ENCODE results near the gene EML1. TPM values are rescaled to one million over a fixed set of nuclear protein-coding genes. Genes with fewer than 3 reads are reported as not detected.

Gene EML1
- total RNA-seq, 1 donor from 2014 or later = 36.4 TPM

DNA sequence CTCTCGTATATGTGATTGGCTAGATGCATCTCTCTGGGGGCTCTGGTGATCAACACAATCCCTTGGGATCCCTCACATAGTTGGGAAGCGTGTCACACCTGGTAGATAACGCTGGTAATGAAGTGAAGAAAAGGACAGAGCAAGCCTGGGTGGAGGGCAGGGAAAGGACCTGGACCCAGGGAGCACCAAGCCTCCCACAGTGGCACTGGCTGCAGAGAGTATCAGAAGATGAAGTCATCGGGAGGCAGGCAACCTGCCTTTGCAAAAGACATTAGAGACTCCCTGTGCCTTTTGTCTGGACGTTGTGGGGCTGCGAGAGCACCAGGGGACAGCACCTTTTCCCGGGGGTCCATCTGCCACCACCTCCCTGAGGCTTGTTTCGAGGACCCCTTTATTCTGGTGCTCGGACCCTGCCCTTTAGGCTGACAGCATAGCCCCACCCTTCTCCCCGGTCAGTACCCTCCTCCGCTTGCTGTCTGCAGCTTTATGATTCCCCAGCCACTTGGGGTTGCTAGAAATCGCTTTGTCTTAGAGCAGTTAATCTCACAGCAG is 116.4 kb downstream of the EML1 start:
- peak overlapping the region; percentile 50 for H3K27ac Mint-ChIP-seq (ENCODE audit: unreplicated experiment)
- peaks cover 24% of the 10 kb centered on the region for H3K4me1 Mint-ChIP-seq (ENCODE audit: low read depth)
- TF ChIP-seq, protein P1, sequence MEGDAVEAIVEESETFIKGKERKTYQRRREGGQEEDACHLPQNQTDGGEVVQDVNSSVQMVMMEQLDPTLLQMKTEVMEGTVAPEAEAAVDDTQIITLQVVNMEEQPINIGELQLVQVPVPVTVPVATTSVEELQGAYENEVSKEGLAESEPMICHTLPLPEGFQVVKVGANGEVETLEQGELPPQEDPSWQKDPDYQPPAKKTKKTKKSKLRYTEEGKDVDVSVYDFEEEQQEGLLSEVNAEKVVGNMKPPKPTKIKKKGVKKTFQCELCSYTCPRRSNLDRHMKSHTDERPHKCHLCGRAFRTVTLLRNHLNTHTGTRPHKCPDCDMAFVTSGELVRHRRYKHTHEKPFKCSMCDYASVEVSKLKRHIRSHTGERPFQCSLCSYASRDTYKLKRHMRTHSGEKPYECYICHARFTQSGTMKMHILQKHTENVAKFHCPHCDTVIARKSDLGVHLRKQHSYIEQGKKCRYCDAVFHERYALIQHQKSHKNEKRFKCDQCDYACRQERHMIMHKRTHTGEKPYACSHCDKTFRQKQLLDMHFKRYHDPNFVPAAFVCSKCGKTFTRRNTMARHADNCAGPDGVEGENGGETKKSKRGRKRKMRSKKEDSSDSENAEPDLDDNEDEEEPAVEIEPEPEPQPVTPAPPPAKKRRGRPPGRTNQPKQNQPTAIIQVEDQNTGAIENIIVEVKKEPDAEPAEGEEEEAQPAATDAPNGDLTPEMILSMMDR (IDR thresholded peaks at IDR 0.05) = no peak
- H3K9me3 Mint-ChIP-seq (ENCODE audit: low read depth) = no peaks in the 10 kb centered on the region
- H3K4me3 Mint-ChIP-seq (ENCODE audit: unreplicated experiment) = no peak overlapping the region
- H3K27me3 Mint-ChIP-seq (ENCODE audit: low read depth) = no peaks in the 10 kb centered on the region
- H3K36me3 Mint-ChIP-seq (ENCODE audit: low read depth) = peaks cover 19% of the 10 kb centered on the region
- DNase-seq (ENCODE audit: low spot score) = no peak

DNA sequence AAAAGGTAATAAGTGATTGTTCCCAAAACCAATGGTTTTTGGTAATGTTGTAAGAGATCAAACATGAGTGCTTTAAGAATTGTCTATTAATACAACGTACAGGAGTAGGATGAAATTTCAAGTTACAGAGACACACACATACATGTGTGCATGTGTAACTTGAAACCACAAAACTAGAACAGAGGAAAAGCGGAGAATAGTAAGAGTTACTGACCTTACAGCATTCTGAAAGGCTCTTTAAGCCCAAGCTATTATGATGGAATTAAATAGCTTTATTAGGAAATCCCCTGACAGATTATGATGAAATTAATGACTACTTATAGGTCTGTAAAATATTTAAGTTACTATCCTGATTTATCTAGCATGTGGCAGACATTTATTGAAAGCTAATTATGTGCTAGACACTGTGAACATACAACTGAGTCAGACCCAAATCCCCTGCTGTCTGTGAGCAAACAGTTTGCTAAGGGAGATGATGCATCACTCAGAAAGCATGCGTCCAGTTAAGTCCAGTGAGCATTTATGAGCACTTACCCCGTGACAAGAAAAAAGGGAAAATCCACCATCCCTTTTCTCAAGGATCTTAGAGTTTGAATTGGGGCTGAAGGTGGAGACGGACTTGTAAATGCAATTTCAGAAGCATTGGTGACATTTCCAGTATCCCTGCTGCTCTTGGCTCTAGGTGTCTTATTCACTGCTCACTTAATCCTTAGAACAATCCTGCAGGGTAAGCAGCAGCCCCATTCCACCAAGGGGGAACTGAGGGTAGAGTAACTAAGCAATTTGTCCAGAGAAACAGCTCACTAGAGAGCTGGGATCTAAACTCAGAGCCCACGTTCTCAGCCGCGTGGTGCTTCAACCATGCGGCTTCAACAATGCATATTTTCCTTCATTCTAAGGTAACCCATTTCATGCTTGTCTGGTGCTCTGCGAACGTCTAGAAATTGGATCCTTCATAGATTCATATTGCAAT is 117.4 kb downstream of the EML1 start:
- no peak for DNase-seq (ENCODE audit: low spot score)
- Mint-ChIP-seq H3K27ac (ENCODE audit: unreplicated experiment) (peak overlapping the region; percentile 94), H3K4me3 (ENCODE audit: unreplicated experiment) (no peak overlapping the region), H3K4me1 (ENCODE audit: low read depth) (peaks cover 24% of the 10 kb centered on the region), H3K9me3 (ENCODE audit: low read depth) (no peaks in the 10 kb centered on the region), H3K36me3 (ENCODE audit: low read depth) (peaks cover 21% of the 10 kb centered on the region), H3K27me3 (ENCODE audit: low read depth) (no peaks in the 10 kb centered on the region)
- TF ChIP-seq, protein P1 (IDR thresholded peaks at IDR 0.05) = no peak

DNA sequence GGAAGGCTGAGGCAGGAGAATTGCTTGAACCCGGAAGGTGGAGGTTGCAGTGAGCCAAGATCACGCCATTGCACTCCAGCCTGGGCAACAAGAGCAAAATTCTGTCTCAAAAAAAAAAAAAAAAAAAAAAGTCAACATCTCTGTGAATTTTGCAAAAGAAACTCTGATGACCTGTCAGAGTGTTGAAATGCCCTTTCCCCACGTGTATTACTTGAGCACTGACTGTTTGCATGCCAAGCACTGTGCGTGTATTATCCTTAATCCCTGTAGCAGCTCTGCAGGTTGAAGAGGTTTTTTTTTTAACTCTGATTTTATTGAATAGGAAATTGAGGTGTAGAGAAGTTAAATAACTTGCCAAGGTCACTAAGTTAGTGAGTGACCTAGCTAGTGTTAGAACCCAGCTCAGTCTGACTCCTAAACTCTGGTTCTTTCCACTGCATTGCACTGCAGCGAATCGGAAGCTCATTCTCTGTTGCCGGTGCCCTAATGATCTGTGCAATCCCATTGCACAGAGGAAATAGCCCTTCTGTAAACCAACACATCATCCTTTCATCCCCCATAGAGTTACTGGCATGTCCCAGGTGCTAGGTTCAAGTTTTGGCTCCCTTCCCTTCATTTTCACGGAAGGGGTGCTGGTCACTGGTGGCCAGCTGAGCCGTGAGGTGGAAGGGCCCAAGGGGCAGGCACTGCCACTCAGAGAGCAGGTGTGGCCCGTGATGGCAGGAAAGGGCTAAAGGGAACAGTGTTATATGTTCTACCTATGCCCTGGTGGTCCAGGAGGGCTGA is 122.3 kb downstream of the EML1 start:
- H3K27me3 Mint-ChIP-seq (ENCODE audit: low read depth) = no peaks in the 10 kb centered on the region
- H3K4me3 Mint-ChIP-seq (ENCODE audit: unreplicated experiment) = no peak overlapping the region
- H3K36me3 Mint-ChIP-seq (ENCODE audit: low read depth) = peaks cover 18% of the 10 kb centered on the region
- peaks cover 10% of the 10 kb centered on the region for H3K4me1 Mint-ChIP-seq (ENCODE audit: low read depth)
- H3K27ac Mint-ChIP-seq (ENCODE audit: unreplicated experiment) = no peak overlapping the region
- TF ChIP-seq, protein P1 (IDR thresholded peaks at IDR 0.05) = no peak
- H3K9me3 Mint-ChIP-seq (ENCODE audit: low read depth) = no peaks in the 10 kb centered on the region
- no peak for DNase-seq (ENCODE audit: low spot score)

DNA sequence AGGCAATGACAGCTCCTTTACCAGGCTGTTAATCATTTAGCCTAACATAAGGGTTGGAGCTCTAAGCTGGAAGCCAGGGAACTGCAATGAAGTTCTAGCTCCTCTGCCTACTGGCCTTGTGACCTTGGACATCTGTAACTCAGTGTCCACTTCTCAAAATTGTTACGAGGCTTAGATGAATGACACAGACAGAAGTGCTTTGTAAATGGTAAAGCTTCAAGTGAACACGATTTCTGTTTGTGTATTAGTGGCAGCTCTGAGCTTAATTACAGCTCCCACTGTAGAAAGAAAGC is 122.8 kb downstream of the EML1 start:
- Mint-ChIP-seq H3K27me3 (ENCODE audit: low read depth) (no peaks in the 10 kb centered on the region), H3K9me3 (ENCODE audit: low read depth) (no peaks in the 10 kb centered on the region), H3K4me3 (ENCODE audit: unreplicated experiment) (no peak overlapping the region), H3K27ac (ENCODE audit: unreplicated experiment) (no peak overlapping the region), H3K36me3 (ENCODE audit: low read depth) (peaks cover 21% of the 10 kb centered on the region), H3K4me1 (ENCODE audit: low read depth) (peaks cover 5% of the 10 kb centered on the region)
- DNase-seq (ENCODE audit: low spot score) = no peak
- TF ChIP-seq, protein P1 (IDR thresholded peaks at IDR 0.05) = no peak

DNA sequence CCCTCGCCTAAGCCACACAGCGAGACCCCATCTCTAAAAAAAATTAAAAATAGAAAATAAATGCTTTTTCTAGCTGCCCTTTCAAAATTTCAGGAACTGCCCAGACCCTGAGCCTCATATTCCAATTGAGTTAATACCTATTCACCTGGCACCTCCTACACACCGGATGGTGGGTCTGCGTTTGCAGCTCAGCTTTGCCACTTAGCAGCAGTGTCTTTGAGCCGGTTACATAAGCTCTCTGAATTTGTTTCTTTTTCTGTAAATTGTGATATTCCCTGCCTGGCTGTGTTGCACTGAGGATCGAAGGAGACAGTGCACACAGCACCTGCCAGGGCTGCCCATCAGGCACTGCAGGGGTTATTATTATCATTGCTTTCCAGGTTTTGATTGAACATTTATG is 125.6 kb downstream of the EML1 start:
- DNase-seq (ENCODE audit: low spot score) = no peak
- TF ChIP-seq, protein P1 (IDR thresholded peaks at IDR 0.05) = no peak
- H3K27ac Mint-ChIP-seq (ENCODE audit: unreplicated experiment) = no peak overlapping the region
- peaks cover 25% of the 10 kb centered on the region for H3K36me3 Mint-ChIP-seq (ENCODE audit: low read depth)
- no peaks in the 10 kb centered on the region for H3K27me3 Mint-ChIP-seq (ENCODE audit: low read depth)
- H3K4me1 Mint-ChIP-seq (ENCODE audit: low read depth) = no peaks in the 10 kb centered on the region
- H3K9me3 Mint-ChIP-seq (ENCODE audit: low read depth) = no peaks in the 10 kb centered on the region
- no peak overlapping the region for H3K4me3 Mint-ChIP-seq (ENCODE audit: unreplicated experiment)
